GM18861 (cell line): Measurements from ENCODE around the gene NFIA.

Source experiments
- ATAC-seq: cut with Tn5 transposase; IDR thresholded peaks from one replicate; pipeline ENCODE4 v1.9.1; 2021; ENCODE audit not compliant: unreplicated experiment

NFIA gene

GRCh38 chr1:61082311-61083012 lies at the start of gene NFIA:
Gene NFIA, plus strand, starts transcription at chr1:61082561.
- ATAC-seq = no peak

GRCh38 chr1:61035880-61036279 lies 46.5 kb upstream of the NFIA start:
- no peak for ATAC-seq

- ATAC-seq = no peak
Observed at GRCh38 chr1:61042466-61043009, 39.8 kb upstream of the NFIA start.

GRCh38 chr1:61043010-61043820 lies 39.1 kb upstream of the NFIA start:
- ATAC-seq = no peak

GRCh38 chr1:61046434-61046833 lies 35.9 kb upstream of the NFIA start:
- ATAC-seq = no peak

- no peak for ATAC-seq
Observed at GRCh38 chr1:61047061-61047460, 35.3 kb upstream of the NFIA start.

- ATAC-seq = no peak
Observed at GRCh38 chr1:61049850-61050540, 32.4 kb upstream of the NFIA start.

- no peak for ATAC-seq
Observed at GRCh38 chr1:61050541-61051442, 31.6 kb upstream of the NFIA start.

GRCh38 chr1:61051443-61051718 lies 31.0 kb upstream of the NFIA start:
- ATAC-seq = no peak

GRCh38 chr1:61051719-61052394 lies 30.5 kb upstream of the NFIA start:
- no peak for ATAC-seq

- no peak for ATAC-seq
Observed at GRCh38 chr1:61052395-61053225, 29.8 kb upstream of the NFIA start.

GRCh38 chr1:61053226-61053711 lies 29.1 kb upstream of the NFIA start:
- no peak for ATAC-seq

GRCh38 chr1:61053712-61054600 lies 28.4 kb upstream of the NFIA start:
- ATAC-seq = no peak

- ATAC-seq = no peak
Observed at GRCh38 chr1:61054601-61054993, 27.8 kb upstream of the NFIA start.

- ATAC-seq = no peak
Observed at GRCh38 chr1:61055110-61055614, 27.2 kb upstream of the NFIA start.

- ATAC-seq = no peak
Observed at GRCh38 chr1:61056196-61056572, 26.2 kb upstream of the NFIA start.

- no peak for ATAC-seq
Observed at GRCh38 chr1:61056573-61057439, 25.6 kb upstream of the NFIA start.
